ENCODE measurements around the gene RPRD1B.
"Not testable (repeated sequence)": the region's sequence is repeated elsewhere in the genome, so short reads cannot be mapped to it uniquely, and the experiment has no call there.

DNA sequence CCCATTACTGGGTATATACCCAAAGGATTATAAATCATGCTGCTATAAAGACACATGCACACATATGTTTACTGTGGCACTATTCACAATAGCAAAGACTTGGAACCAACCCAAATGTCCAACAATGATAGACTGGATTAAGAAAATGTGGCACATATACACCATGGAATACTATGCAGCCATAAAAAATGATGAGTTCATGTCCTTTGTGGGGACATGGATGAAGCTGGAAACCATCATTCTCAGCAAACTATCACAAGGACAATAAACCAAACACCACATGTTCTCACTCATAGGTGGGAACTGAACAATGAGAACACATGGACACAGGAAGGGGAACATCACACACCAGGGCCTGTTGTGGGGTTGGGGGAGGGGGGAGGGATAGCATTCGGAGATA, 73.8 kb downstream of the RPRD1B start:
- TF ChIP-seq, protein P1, sequence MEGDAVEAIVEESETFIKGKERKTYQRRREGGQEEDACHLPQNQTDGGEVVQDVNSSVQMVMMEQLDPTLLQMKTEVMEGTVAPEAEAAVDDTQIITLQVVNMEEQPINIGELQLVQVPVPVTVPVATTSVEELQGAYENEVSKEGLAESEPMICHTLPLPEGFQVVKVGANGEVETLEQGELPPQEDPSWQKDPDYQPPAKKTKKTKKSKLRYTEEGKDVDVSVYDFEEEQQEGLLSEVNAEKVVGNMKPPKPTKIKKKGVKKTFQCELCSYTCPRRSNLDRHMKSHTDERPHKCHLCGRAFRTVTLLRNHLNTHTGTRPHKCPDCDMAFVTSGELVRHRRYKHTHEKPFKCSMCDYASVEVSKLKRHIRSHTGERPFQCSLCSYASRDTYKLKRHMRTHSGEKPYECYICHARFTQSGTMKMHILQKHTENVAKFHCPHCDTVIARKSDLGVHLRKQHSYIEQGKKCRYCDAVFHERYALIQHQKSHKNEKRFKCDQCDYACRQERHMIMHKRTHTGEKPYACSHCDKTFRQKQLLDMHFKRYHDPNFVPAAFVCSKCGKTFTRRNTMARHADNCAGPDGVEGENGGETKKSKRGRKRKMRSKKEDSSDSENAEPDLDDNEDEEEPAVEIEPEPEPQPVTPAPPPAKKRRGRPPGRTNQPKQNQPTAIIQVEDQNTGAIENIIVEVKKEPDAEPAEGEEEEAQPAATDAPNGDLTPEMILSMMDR (IDR thresholded peaks at IDR 0.05; ENCODE audit: extremely low read depth in 1 of 2, insufficient read depth in 1 of 2, low read depth in 1 of 2, low read length in 2 of 2), result not testable (repeated sequence)
- not testable (repeated sequence) for TF ChIP-seq POLR2A (IDR thresholded peaks at IDR 0.05; ENCODE audit: low read depth, low read length)
- TF ChIP-seq, protein P2, sequence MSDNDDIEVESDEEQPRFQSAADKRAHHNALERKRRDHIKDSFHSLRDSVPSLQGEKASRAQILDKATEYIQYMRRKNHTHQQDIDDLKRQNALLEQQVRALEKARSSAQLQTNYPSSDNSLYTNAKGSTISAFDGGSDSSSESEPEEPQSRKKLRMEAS (IDR thresholded peaks at IDR 0.05; ENCODE audit: insufficient read depth, insufficient read length), result not testable (repeated sequence)
